ENCODE data around the gene PCDHGA6. TPM values are rescaled to one million over a fixed set of nuclear protein-coding genes. Genes with fewer than 3 reads are reported as not detected.
"Not testable (repeated sequence)": the region's sequence is repeated elsewhere in the genome, so short reads cannot be mapped to it uniquely, and the experiment has no call there.

Gene PCDHGA6
- total RNA-seq, 1 donor from 2014 or later: 0.60 TPM

DNA sequence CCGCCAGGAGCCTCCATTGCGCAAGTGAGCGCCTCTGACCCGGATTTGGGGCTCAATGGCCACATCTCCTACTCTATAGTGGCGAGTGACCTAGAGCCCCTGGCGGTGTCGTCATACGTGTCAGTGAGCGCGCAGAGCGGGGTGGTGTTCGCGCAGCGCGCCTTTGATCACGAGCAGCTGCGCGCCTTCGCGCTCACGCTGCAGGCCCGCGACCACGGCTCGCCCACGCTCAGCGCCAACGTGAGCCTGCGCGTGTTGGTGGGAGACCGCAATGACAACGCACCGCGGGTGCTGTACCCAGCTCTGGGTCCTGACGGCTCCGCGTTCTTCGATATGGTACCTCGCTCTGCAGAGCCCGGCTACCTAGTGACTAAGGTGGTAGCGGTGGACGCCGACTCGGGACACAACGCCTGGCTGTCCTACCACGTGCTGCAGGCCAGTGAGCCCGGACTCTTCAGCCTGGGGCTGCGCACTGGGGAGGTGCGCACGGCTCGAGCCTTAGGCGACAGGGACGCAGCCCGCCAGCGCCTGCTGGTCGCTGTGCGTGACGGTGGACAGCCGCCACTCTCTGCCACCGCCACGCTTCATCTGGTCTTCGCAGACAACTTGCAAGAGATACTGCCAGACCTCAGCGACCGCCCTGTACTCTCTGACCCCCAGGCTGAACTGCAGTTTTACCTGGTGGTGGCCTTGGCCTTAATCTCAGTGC, 36.1 kb downstream of the PCDHGA6 start:
- DNase-seq (ENCODE audit: low spot score, unreplicated experiment): no peak
- H3K9me3 Mint-ChIP-seq (ENCODE audit: low read depth): peaks cover 44% of the 10 kb centered on the region
- peak overlapping the region; percentile 93 for H3K27ac Mint-ChIP-seq
- no peaks in the 10 kb centered on the region for H3K27me3 Mint-ChIP-seq
- TF ChIP-seq, protein P1, sequence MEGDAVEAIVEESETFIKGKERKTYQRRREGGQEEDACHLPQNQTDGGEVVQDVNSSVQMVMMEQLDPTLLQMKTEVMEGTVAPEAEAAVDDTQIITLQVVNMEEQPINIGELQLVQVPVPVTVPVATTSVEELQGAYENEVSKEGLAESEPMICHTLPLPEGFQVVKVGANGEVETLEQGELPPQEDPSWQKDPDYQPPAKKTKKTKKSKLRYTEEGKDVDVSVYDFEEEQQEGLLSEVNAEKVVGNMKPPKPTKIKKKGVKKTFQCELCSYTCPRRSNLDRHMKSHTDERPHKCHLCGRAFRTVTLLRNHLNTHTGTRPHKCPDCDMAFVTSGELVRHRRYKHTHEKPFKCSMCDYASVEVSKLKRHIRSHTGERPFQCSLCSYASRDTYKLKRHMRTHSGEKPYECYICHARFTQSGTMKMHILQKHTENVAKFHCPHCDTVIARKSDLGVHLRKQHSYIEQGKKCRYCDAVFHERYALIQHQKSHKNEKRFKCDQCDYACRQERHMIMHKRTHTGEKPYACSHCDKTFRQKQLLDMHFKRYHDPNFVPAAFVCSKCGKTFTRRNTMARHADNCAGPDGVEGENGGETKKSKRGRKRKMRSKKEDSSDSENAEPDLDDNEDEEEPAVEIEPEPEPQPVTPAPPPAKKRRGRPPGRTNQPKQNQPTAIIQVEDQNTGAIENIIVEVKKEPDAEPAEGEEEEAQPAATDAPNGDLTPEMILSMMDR (IDR thresholded peaks at IDR 0.05; ENCODE audit: unreplicated experiment): no peak
- H3K4me1 Mint-ChIP-seq (ENCODE audit: low read depth): peaks cover 2% of the 10 kb centered on the region
- no peak overlapping the region for H3K4me3 Mint-ChIP-seq (ENCODE audit: low read depth)
- peaks cover 57% of the 10 kb centered on the region for H3K36me3 Mint-ChIP-seq (ENCODE audit: insufficient read depth)

DNA sequence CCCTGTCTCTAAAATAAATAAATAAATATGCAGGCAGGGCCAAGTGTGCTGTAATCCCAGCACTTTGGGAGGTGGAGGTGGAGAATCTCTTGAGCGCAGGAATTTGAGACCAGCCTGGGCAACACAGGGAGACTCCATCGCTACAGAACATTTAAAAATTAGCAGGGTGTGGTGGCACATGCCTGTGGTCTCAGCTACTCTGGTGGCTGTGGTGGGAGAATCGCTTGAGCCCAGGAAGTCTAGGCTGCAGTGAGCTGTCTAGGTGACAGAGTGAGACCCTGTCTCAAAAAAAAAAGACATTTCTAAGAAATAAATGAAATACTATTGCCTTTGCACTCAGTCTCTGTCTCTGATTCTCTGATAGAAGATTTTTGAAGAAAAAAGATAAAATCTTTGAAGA, 37.9 kb downstream of the PCDHGA6 start:
- no peak overlapping the region for H3K27ac Mint-ChIP-seq

DNA sequence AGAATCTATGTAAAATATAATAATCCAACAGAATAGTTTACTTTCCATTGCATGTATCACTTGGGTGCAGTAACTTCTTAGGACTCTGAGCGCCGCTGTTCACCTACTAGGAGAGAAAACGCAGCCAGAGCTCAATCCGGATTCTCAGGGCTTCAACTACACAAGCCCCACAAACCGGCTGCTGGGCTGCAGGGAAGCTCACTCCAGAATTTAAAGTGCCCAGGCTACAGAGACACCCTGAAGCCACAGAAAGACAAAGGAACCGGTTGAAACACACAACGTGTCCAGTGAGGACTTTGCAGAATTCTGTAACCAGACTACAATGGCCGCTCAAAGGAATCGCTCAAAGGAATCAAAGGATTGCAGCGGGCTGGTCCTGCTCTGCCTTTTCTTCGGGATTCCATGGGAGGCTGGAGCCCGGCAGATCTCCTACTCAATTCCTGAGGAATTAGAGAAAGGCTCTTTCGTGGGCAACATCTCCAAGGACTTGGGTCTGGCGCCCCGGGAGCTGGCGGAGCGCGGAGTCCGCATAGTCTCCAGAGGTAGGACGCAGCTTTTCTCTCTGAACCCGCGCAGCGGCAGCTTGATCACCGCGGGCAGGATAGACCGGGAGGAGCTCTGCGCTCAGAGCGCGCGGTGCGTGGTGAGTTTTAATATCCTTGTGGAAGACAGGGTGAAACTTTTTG, 39.3 kb downstream of the PCDHGA6 start, which contains the start of gene PCDHGA10:
Gene PCDHGA10 (plus strand): TSS at position 134 of the 686 bp plus-strand sequence. CDS start 189 bp downstream, at position 323.
- Mint-ChIP-seq H3K36me3 (ENCODE audit: insufficient read depth) (peaks cover 63% of the 10 kb centered on the region), H3K4me3 (ENCODE audit: low read depth) (peak within 1 kb of the TSS; percentile 80), H3K4me1 (ENCODE audit: low read depth) (peaks cover 2% of the 10 kb centered on the region), H3K9me3 (ENCODE audit: low read depth) (peaks cover 45% of the 10 kb centered on the region), H3K27me3 (no peaks in the 10 kb centered on the region), H3K27ac (peak within 1 kb of the TSS; percentile 96)
- DNase-seq (ENCODE audit: low spot score, unreplicated experiment): no peak
- TF ChIP-seq, protein P1 (IDR thresholded peaks at IDR 0.05; ENCODE audit: unreplicated experiment): peak; percentile 68

More for the DNA sequence above, 37.9 kb downstream of the PCDHGA6 start:
- no peak for DNase-seq (ENCODE audit: low spot score, unreplicated experiment)
- H3K36me3 Mint-ChIP-seq (ENCODE audit: insufficient read depth): peaks cover 62% of the 10 kb centered on the region
- H3K9me3 Mint-ChIP-seq (ENCODE audit: low read depth): peaks cover 48% of the 10 kb centered on the region
- peaks cover 2% of the 10 kb centered on the region for H3K4me1 Mint-ChIP-seq (ENCODE audit: low read depth)
- H3K27me3 Mint-ChIP-seq: no peaks in the 10 kb centered on the region
- TF ChIP-seq, protein P1 (IDR thresholded peaks at IDR 0.05; ENCODE audit: unreplicated experiment): no peak
- no peak overlapping the region for H3K4me3 Mint-ChIP-seq (ENCODE audit: low read depth)

DNA sequence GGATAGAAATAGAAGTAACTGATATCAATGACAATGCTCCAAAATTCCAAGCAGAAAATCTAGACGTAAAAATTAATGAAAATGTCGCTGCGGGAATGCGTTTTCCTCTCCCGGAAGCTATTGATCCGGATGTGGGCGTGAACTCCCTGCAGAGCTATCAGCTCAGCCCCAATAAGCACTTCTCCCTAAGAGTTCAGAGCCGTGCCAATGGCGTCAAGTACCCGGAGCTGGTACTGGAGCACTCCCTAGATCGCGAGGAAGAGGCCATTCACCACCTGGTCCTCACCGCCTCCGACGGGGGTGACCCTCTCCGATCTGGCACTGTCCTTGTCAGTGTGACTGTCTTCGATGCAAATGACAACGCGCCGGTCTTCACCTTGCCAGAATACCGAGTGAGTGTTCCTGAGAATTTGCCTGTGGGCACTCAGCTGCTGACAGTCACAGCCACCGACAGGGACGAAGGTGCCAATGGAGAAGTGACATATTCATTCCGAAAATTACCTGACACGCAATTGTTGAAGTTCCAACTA, 39.9 kb downstream of the PCDHGA6 start:
- Mint-ChIP-seq H3K4me1 (ENCODE audit: low read depth) (no peaks in the 10 kb centered on the region), H3K9me3 (ENCODE audit: low read depth) (peaks cover 48% of the 10 kb centered on the region), H3K36me3 (ENCODE audit: insufficient read depth) (peaks cover 66% of the 10 kb centered on the region), H3K27ac (peak overlapping the region; percentile 96), H3K27me3 (no peaks in the 10 kb centered on the region), H3K4me3 (ENCODE audit: low read depth) (peak overlapping the region; percentile 80)
- no peak for DNase-seq (ENCODE audit: low spot score, unreplicated experiment)
- TF ChIP-seq, protein P1 (IDR thresholded peaks at IDR 0.05; ENCODE audit: unreplicated experiment): no peak

DNA sequence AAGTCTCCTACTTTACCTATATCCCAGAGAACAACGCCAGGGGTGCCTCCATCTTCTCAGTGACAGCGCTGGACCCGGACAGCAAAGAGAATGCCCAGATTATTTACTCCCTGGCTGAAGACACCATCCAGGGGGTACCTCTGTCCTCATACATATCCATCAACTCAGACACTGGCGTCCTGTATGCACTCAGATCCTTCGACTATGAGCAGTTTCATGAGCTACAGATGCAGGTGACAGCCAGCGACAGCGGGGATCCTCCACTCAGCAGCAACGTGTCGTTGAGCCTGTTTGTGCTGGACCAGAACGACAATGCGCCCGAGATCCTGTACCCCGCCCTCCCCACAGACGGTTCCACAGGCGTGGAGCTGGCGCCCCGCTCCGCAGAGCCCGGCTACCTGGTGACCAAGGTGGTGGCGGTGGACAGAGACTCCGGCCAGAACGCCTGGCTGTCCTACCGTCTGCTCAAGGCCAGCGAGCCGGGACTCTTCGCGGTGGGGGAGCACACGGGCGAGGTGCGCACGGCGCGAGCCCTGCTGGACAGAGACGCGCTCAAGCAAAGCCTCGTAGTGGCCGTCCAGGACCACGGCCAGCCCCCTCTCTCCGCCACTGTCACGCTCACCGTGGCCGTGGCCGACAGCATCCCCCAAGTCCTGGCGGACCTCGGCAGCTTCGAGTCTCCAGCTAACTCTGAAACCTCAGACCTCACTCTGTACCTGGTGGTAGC, 41.0 kb downstream of the PCDHGA6 start:
- Mint-ChIP-seq H3K27ac (peak overlapping the region; percentile 39), H3K36me3 (ENCODE audit: insufficient read depth) (peaks cover 63% of the 10 kb centered on the region), H3K9me3 (ENCODE audit: low read depth) (peaks cover 45% of the 10 kb centered on the region)
- H3K4me1 Mint-ChIP-seq (ENCODE audit: low read depth); H3K4me3 Mint-ChIP-seq (ENCODE audit: low read depth); DNase-seq (ENCODE audit: low spot score, unreplicated experiment); H3K27me3 Mint-ChIP-seq: not testable (repeated sequence)

DNA sequence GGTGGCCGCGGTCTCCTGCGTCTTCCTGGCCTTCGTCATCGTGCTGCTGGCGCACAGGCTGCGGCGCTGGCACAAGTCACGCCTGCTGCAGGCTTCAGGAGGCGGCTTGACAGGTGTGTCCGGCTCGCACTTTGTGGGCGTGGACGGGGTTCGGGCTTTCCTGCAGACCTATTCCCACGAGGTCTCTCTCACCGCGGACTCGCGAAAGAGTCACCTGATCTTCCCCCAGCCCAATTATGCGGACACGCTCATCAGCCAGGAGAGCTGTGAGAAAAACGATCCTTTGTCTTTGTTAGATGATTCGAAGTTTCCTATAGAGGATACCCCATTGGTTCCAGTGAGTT, 41.6 kb downstream of the PCDHGA6 start:
- peaks cover 65% of the 10 kb centered on the region for H3K36me3 Mint-ChIP-seq (ENCODE audit: insufficient read depth)
- not testable (repeated sequence) for H3K4me1 Mint-ChIP-seq (ENCODE audit: low read depth); DNase-seq (ENCODE audit: low spot score, unreplicated experiment); H3K27me3 Mint-ChIP-seq; H3K27ac Mint-ChIP-seq; H3K4me3 Mint-ChIP-seq (ENCODE audit: low read depth)
- H3K9me3 Mint-ChIP-seq (ENCODE audit: low read depth): peaks cover 46% of the 10 kb centered on the region

Measured in progenitor cell of endocrine pancreas (in vitro differentiated cells).